Calu3 (cell line): ENCODE data around the gene PARVB. TPM values are rescaled to one million over a fixed set of nuclear protein-coding genes. Genes with fewer than 3 reads are reported as not detected.

ENCODE experiments used
- BruUV-seq: library from RNA; stranded (reverse); fragments of 400-500 nt; replicated peaks from 2 replicates; lab custom pipeline; 2021; lab: Mats Ljungman, UMichigan
- CTCF ChIA-PET: fragments of 300-600 bp; sonication (Branson Sonifier 250); formaldehyde crosslinking; loops from one replicate; lab custom pipeline; 2022; ENCODE audit warnings: antibody characterized with exemption; lab: Charles Lee
- DNase-seq: peaks from one replicate; pipeline ENCODE4 v3.0.0; 2022
- H3K27ac Mint-ChIP-seq: one replicate; pipeline ENCODE4 v1.8.0; 2022; ENCODE audit warnings: mixed read lengths; ENCODE audit not compliant: unreplicated experiment
- H3K27me3 Mint-ChIP-seq: one replicate; pipeline ENCODE4 v1.8.0; 2022; ENCODE audit warnings: mixed read lengths; ENCODE audit not compliant: unreplicated experiment
- H3K36me3 Mint-ChIP-seq: one replicate; pipeline ENCODE4 v1.8.0; 2022; ENCODE audit warnings: mild to moderate bottlenecking, moderate library complexity, mixed read lengths; ENCODE audit not compliant: insufficient read depth, unreplicated experiment
- H3K4me1 Mint-ChIP-seq: one replicate; pipeline ENCODE4 v1.8.0; 2022; ENCODE audit warnings: mild to moderate bottlenecking, low read depth, mixed read lengths; ENCODE audit not compliant: unreplicated experiment
- H3K4me3 Mint-ChIP-seq: one replicate; pipeline ENCODE4 v1.8.0; 2022; ENCODE audit warnings: mild to moderate bottlenecking, low read depth, moderate library complexity, mixed read lengths; ENCODE audit not compliant: unreplicated experiment
- H3K9me3 Mint-ChIP-seq: one replicate; pipeline ENCODE4 v1.8.0; 2022; ENCODE audit warnings: low read depth, mixed read lengths; ENCODE audit not compliant: unreplicated experiment
- intact Hi-C: fragments of 100-400 bp; cut with micrococcal nuclease; formaldehyde crosslinking; loops from one replicate; pipeline ENCODE4 v1.10.0; 2022; ENCODE audit not compliant: unreplicated experiment
- total RNA-seq: library from RNA; stranded (reverse); gene quantifications from 2 replicates; pipeline ENCODE4 v1.2.3, GENCODE V29; 2022
- TF ChIP-seq, protein P1 (sequence below): fragments of 200-600 bp; IDR thresholded peaks from one replicate; pipeline ENCODE4 v1.8.0; 2022; ENCODE audit warnings: antibody characterized with exemption; ENCODE audit not compliant: unreplicated experiment

Gene PARVB
- total RNA-seq, 1 experiment from 2014 or later: 15.6 TPM

DNA sequence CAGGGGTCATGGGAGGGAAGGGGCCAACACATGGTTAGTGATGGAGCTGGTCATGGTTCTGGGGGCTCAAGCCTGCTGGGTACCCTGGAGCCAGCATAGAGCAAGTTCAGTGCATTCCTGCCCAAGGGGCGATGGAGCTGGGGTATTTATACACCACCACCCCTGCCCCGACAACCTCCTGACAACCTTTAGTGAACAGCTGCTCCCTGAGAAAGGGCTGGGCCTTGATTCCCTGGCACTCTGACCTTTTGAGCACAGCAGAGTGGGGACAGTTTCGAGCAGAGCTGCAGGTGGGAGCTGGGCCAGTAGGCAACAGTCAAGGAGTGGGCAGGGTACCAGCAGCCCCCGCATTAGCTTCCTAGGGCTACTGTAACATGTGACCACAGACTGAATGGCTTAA is 162.6 kb downstream of the PARVB start:
- intact Hi-C loops: no loop called here
- TF ChIP-seq, protein P1, sequence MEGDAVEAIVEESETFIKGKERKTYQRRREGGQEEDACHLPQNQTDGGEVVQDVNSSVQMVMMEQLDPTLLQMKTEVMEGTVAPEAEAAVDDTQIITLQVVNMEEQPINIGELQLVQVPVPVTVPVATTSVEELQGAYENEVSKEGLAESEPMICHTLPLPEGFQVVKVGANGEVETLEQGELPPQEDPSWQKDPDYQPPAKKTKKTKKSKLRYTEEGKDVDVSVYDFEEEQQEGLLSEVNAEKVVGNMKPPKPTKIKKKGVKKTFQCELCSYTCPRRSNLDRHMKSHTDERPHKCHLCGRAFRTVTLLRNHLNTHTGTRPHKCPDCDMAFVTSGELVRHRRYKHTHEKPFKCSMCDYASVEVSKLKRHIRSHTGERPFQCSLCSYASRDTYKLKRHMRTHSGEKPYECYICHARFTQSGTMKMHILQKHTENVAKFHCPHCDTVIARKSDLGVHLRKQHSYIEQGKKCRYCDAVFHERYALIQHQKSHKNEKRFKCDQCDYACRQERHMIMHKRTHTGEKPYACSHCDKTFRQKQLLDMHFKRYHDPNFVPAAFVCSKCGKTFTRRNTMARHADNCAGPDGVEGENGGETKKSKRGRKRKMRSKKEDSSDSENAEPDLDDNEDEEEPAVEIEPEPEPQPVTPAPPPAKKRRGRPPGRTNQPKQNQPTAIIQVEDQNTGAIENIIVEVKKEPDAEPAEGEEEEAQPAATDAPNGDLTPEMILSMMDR: no peak

DNA sequence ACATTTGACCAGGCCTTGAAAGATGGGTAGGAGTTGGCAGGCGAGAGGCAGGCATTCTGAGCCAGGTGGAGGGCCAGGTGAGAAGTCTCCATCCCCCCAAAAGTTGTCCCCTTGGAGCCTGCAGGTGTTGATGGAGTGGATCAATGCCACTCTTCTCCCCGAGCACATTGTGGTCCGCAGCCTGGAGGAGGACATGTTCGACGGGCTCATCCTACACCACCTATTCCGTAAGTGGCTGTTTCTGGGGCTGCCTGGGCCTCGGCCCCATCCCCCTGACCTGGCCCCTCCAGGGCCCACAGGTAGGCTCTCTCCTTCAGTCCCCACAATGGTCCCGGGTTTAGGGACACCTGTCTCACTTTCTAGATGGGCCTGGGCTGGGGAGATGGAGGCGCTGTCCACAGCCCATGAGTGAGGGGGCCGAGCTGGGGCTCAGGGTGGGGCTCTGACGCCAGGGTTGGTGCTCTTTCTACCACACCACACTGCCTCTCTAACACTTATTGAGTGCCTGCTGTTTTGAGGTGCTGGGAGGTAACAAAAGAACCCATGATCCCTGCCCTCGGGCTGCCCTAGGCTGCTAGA is 163.6 kb downstream of the PARVB start:
- BruUV-seq: no TSS peak
- peaks cover 100% of the 10 kb centered on the region for H3K27me3 Mint-ChIP-seq
- CTCF ChIA-PET: no interaction called here

More for the DNA sequence above, 162.6 kb downstream of the PARVB start:
- no peak overlapping the region for H3K27ac Mint-ChIP-seq
- no peaks in the 10 kb centered on the region for H3K9me3 Mint-ChIP-seq
- DNase-seq: no peak
- H3K4me1 Mint-ChIP-seq: no peaks in the 10 kb centered on the region
- BruUV-seq: no TSS peak
- CTCF ChIA-PET: no interaction called here
- H3K36me3 Mint-ChIP-seq: no peaks in the 10 kb centered on the region
- no peak overlapping the region for H3K4me3 Mint-ChIP-seq
- peaks cover 99% of the 10 kb centered on the region for H3K27me3 Mint-ChIP-seq

DNA sequence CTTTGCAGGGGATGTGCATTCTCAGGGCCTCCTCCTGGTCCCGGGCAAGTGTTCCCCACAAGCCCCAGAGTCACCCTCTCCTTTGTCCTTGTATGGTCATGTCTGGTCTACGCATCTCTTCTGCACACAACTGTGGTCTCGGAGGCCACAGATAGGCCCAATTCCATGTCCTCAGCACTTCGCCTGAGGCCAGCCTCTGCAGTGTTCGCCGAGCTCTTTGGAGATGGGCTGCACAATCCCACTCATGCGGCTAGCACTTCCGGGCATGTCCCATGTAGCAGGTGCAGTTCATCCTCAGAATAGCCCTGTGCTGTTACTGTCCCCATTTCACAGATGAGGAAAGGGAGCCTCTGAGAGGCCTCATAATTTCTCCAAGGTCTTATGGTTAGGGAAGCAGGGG is 164.2 kb downstream of the PARVB start:
- no peak overlapping the region for H3K27ac Mint-ChIP-seq
- H3K4me1 Mint-ChIP-seq: peaks cover 8% of the 10 kb centered on the region
- CTCF ChIA-PET: no interaction called here
- DNase-seq: no peak
- H3K36me3 Mint-ChIP-seq: no peaks in the 10 kb centered on the region
- H3K9me3 Mint-ChIP-seq: no peaks in the 10 kb centered on the region
- TF ChIP-seq, protein P1: no peak
- intact Hi-C loops: no loop called here
- BruUV-seq: no TSS peak
- H3K4me3 Mint-ChIP-seq: no peak overlapping the region
- H3K27me3 Mint-ChIP-seq: peaks cover 100% of the 10 kb centered on the region

More for the DNA sequence above, 163.6 kb downstream of the PARVB start:
- Mint-ChIP-seq H3K9me3 (no peaks in the 10 kb centered on the region), H3K4me3 (no peak overlapping the region), H3K4me1 (peaks cover 2% of the 10 kb centered on the region), H3K36me3 (no peaks in the 10 kb centered on the region), H3K27ac (no peak overlapping the region)
- TF ChIP-seq, protein P1: no peak
- DNase-seq: no peak
- intact Hi-C loops: no loop called here

DNA sequence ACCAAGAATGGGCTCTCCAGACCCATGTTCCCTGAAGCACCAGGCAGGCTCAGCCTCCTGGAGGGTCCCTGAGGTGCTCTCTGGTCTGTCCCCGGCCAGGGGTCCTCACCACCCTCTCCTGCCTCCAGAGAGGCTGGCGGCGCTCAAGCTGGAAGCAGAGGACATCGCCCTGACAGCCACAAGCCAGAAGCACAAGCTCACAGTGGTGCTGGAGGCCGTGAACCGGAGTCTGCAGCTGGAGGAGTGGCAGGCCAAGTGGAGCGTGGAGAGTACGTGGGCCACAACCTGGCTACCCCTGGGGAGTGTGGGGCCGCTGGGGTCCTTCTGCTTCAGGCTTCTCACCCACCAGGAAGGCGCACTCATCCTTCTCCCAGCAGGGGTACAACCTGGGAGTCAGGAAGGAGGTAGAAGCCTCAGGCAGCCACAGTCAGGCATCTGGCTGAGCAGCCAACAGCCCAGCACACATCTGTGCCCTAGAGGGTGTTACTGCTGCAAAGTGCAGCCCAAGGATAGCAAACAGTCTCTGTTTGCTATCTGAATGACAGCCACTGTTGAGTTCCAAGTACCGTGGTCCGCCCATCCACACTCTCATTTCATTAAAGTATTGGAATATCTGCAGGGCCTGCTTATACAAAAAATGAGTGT is 165.0 kb downstream of the PARVB start:
- no peaks in the 10 kb centered on the region for H3K36me3 Mint-ChIP-seq
- CTCF ChIA-PET: no interaction called here
- TF ChIP-seq, protein P1: no peak
- peaks cover 14% of the 10 kb centered on the region for H3K4me1 Mint-ChIP-seq
- no TSS peak for BruUV-seq
- intact Hi-C loops: no loop called here
- H3K4me3 Mint-ChIP-seq: no peak overlapping the region
- DNase-seq: no peak
- no peak overlapping the region for H3K27ac Mint-ChIP-seq
- no peaks in the 10 kb centered on the region for H3K9me3 Mint-ChIP-seq
- H3K27me3 Mint-ChIP-seq: peaks cover 100% of the 10 kb centered on the region
